HG03066 (cell line): Measurements from ENCODE around the gene ZNF678.

ENCODE experiments used
- ATAC-seq: cut with Tn5 transposase; IDR thresholded peaks from one replicate; pipeline ENCODE4 v1.9.1; 2021; ENCODE audit warnings: low read depth; ENCODE audit not compliant: unreplicated experiment

Gene ZNF678

GRCh38 chr1:227563324-227564201 lies at the start of gene ZNF678:
TSS of gene ZNF678 (plus strand) at chr1:227563556. CDS start at chr1:227650992, 87,436 bp downstream.
- ATAC-seq: peak; percentile 97

- ATAC-seq: no peak
These were observed 44.5 kb upstream of the ZNF678 start for GRCh38 chr1:227518876-227519275.

GRCh38 chr1:227521782-227522181 lies 41.6 kb upstream of the ZNF678 start:
- ATAC-seq: no peak

- ATAC-seq: no peak
These were observed 36.8 kb upstream of the ZNF678 start for GRCh38 chr1:227526524-227526923.

- ATAC-seq: no peak
These were observed 31.2 kb upstream of the ZNF678 start for GRCh38 chr1:227532019-227532619.

- ATAC-seq: no peak
These were observed 22.9 kb upstream of the ZNF678 start for GRCh38 chr1:227540170-227541098.

GRCh38 chr1:227541129-227541528 lies 22.2 kb upstream of the ZNF678 start:
- no peak for ATAC-seq

- no peak for ATAC-seq
These were observed 21.6 kb upstream of the ZNF678 start for GRCh38 chr1:227541796-227542152.

- ATAC-seq: peak; percentile 90
These were observed 20.9 kb upstream of the ZNF678 start for GRCh38 chr1:227542153-227543120.

- no peak for ATAC-seq
These were observed 19.9 kb upstream of the ZNF678 start for GRCh38 chr1:227543283-227544066.

- ATAC-seq: no peak
These were observed 19.0 kb upstream of the ZNF678 start for GRCh38 chr1:227544067-227545050.

- no peak for ATAC-seq
These were observed 18.0 kb upstream of the ZNF678 start for GRCh38 chr1:227545361-227545760.

- ATAC-seq: no peak
These were observed 17.3 kb upstream of the ZNF678 start for GRCh38 chr1:227546059-227546458.

- no peak for ATAC-seq
These were observed 16.6 kb upstream of the ZNF678 start for GRCh38 chr1:227546598-227547309.

- no peak for ATAC-seq
These were observed 15.8 kb upstream of the ZNF678 start for GRCh38 chr1:227547310-227548118.

- ATAC-seq: no peak
These were observed 15.3 kb upstream of the ZNF678 start for GRCh38 chr1:227548119-227548397.

- no peak for ATAC-seq
These were observed 14.9 kb upstream of the ZNF678 start for GRCh38 chr1:227548448-227548847.
